GM12873 (cell line): ENCODE data around the gene TMEM129.

Source experiments
- TF ChIP-seq, protein P1 (sequence below): IDR thresholded peaks from 2 replicates; pipeline ENCODE4 v1.5.1; 2012; ENCODE audit warnings: low read depth, mild to moderate bottlenecking, moderate library complexity, low read length, control low read depth; ENCODE audit not compliant: insufficient read depth; ENCODE audit errors: missing control alignments

Gene TMEM129

DNA sequence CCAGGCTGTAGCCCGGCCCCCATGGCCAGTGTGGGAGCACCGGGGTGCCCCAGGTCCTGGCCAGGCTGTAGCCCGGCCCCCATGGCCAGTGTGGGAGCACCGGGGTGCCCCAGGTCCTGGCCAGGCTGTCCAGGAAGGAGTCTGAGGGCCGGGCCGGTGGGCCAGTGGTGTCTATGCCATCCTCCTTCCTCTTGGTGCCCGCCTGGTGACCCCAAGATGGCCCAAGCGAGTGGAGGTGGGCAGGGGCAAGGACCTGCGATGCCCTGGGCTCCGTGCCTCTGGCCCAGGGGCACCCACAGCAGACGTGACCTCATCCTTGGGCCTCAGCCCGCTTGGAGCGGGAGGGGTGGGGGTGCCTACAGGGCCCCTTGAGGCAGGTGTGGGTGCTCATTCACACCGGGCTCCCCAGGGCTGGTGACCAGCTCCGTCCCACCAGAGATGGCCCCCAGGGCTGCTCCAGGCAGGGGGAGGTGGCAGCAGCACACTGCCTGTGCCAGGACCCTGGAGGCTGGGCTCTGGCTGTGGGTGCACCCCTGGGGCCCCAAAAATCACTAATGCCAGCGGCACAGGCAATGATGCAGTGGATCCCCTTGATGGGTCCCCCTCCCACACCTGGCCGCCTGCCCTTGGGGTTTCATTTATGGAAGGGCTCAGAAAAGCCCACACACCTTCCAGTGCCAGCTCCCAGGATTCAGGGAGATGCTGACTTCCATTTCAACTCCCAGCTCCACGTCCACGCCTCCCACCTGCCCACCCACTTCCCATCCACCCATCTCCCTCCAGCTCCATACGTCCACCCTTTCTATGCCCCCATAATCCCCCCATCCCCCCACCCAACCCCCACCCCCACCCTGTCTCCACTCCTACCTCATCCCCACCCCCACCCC, 36.0 kb upstream of the TMEM129 start:
- TF ChIP-seq, protein P1, sequence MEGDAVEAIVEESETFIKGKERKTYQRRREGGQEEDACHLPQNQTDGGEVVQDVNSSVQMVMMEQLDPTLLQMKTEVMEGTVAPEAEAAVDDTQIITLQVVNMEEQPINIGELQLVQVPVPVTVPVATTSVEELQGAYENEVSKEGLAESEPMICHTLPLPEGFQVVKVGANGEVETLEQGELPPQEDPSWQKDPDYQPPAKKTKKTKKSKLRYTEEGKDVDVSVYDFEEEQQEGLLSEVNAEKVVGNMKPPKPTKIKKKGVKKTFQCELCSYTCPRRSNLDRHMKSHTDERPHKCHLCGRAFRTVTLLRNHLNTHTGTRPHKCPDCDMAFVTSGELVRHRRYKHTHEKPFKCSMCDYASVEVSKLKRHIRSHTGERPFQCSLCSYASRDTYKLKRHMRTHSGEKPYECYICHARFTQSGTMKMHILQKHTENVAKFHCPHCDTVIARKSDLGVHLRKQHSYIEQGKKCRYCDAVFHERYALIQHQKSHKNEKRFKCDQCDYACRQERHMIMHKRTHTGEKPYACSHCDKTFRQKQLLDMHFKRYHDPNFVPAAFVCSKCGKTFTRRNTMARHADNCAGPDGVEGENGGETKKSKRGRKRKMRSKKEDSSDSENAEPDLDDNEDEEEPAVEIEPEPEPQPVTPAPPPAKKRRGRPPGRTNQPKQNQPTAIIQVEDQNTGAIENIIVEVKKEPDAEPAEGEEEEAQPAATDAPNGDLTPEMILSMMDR: no peak

DNA sequence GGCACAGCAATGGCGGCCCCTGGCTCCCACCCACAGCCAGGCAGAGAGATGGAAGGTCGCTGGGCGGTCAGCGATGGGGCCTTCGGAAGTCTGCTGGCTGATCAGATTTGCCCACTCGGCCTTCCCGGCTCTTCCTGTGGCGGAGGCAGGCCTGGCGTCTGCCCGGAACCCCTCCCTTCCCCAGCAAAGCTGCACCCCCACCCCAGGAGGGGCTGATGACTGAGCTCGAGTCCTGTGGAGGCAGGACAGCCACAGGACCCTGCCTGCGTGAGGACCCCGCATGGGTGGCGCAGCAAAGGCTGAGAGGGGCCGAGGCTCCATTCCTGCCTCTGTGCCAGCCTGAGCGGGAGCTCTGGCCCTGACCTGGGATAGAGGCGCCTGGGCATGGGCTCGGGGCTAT, 35.0 kb upstream of the TMEM129 start:
- TF ChIP-seq, protein P1: no peak

DNA sequence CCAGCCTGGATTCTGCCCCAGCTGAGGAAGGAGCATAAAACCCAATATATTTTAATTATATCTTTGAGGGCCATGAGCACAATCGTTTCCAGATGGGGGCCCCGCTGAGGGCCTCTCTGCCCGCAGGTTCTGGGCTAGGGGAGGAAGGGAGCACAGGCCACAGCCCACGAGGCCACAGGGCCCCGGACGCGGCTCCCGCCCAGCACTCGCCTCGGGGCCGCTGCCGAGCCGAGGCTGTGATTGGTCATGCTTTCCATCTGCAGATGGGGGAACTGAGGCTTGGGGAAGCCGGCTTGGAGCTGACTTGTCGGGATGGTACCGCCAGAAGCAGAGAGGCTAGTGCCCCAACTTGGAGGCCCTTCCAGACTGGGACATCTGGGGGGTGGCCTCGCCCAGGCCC, 34.2 kb upstream of the TMEM129 start:
- TF ChIP-seq, protein P1: no peak

DNA sequence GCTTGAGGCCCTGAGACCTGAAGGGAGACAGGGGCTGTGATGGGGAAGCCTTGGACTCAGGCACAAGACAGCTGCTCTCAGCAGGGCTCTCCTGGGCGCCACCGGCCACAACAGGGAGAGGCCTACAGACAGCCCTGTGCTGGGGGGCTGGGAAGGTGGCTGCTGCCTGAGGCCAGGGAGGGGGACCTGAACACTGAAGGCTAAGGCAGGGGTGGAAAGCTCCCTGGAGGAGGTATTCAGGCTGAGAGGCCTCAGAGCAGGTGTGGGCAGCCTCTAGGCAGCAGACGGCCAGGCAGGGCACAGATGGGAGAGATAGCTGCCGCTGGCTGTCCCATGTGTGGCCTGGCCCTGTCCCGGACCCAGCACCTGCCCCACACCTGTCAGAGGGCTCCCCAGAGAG, 33.2 kb upstream of the TMEM129 start:
- TF ChIP-seq, protein P1: no peak

DNA sequence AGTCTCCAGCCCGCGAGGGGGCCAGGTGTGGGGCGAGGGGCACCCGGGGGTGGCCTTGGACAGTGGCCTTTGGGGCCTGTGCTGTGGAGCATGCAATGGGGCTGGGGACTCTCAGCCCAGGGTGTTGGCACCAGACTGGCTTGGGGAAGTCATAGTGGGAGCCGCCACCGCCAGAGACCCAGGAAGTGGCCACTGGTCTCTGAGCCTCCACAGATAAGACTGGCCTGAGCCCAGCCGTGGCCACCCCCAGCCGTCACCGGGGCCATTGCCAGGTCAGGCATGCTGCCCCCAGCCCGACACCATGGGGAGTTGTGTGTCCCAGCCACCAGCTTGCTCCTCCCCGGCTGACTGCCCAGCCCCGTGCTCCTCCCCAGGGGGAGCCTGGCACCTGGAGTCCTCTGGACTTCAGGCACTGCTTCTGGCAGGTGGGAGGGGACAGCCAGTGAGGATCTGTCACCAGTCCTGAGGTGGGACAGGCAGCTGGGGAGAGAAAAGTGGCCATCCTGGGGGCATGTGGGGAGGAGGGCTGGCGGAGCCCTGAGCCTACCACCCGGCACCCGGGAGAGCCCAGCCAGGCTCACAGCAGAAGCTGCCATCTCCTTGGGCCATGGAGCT, 32.7 kb upstream of the TMEM129 start:
- TF ChIP-seq, protein P1: no peak

DNA sequence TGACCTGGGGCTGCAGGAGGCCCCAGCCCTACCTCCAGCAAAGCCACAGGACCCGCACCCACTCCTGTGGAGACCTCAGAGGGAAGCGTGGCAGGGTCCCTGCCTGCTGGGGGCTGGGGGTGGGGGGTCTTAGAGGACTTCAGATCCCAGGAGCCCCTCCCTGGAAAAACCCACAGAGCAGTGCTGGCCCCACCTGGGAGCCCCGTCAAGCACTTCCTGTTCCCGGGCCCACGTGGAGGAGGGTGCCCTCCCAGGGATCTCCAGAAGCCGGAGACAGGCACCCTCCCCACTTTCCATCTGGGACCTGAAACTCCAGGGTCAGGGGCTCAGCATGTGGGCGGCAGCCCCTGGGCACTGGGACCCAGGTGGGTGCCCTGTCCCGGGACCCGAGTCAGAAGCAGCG, 32.2 kb upstream of the TMEM129 start:
- TF ChIP-seq, protein P1: no peak

DNA sequence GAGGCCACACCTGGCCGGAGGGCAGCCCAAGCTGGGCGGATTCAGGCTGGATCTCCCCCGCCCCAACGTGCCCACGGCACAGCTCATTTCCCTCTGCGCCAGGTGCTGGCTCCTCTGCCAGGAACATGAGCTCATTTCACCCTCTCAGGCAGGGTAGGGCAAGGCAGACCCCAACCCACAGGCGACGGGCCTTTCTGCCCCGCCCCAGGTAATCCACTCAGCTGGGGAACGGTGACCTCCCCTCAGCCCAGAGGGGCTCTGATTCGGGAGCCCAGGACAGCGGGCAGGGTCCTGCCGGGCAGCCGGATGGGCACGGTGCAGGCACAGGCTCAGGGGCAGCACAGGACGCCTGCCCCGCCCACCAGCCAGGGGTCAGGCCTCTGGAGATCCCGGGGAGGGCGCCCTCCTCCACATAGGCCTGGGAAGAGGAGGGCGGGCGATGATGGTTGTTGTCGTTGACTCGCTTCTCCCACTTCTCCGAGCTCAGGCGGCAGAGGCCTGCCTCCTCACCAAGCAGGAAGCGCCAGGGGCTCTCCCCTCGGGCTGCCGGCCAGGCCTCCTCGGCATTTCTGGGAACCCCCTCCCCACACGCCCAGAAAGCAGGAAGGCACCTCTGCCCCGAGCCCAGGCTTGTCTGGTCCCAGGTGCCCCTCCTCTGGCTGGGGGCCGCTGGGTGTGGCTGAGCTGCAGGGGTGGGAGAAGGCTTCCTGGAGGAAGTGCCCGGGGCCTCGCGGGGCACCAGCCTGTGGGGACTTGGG, 31.3 kb upstream of the TMEM129 start:
- TF ChIP-seq, protein P1: no peak
